Measurements from ENCODE around the gene PFN1.

- TF ChIP-seq CTCF (conservative IDR thresholded peaks at IDR 0.05; ENCODE audit: low read depth, low read length): no peak
- TF ChIP-seq EZH2 (IDR thresholded peaks at IDR 0.05; ENCODE audit: borderline replicate concordance, low read depth, low read length, poor library complexity, severe bottlenecking): no peak
Observed at GRCh38 chr17:4913994-4914393, 34.3 kb downstream of the PFN1 start.

Data from A673 (cell line).